NCI-H345 treated with DMSO at 0.1 percent for 48 hours (cell line): ENCODE data around the gene CNOT3.
"Not testable (repeated sequence)": the region's sequence is repeated elsewhere in the genome, so short reads cannot be mapped to it uniquely, and the experiment has no call there.

Experiments
- DNase-seq: peaks from one replicate; lab custom pipeline; 2025; ENCODE audit not compliant: unreplicated experiment; lab: John Stamatoyannopoulos, UW

CNOT3 gene

GRCh38 chr19:54137699-54138488, at the start of gene CNOT3:
Gene CNOT3, plus strand, starts transcription at chr19:54137762. Its CDS starts 5,217 bp downstream, at chr19:54142979.
- no peak for DNase-seq

GRCh38 chr19:54094426-54095000, 43.0 kb upstream of the CNOT3 start:
- DNase-seq: no peak

GRCh38 chr19:54095136-54095858, 42.3 kb upstream of the CNOT3 start:
- no peak for DNase-seq

GRCh38 chr19:54095859-54096616, 41.5 kb upstream of the CNOT3 start:
- DNase-seq: not testable (repeated sequence)

- no peak for DNase-seq
These were observed 40.9 kb upstream of the CNOT3 start for GRCh38 chr19:54096617-54097106.

GRCh38 chr19:54099190-54099902, 38.2 kb upstream of the CNOT3 start:
- DNase-seq: no peak

- not testable (repeated sequence) for DNase-seq
These were observed 37.7 kb upstream of the CNOT3 start for GRCh38 chr19:54099903-54100255.

GRCh38 chr19:54100561-54100960, 37.0 kb upstream of the CNOT3 start, which contains the start of gene OSCAR:
Gene OSCAR, minus strand, starts transcription at chr19:54100803. Its CDS starts 11 bp downstream, at chr19:54100792.
- DNase-seq: no peak

GRCh38 chr19:54102421-54103169, 35.0 kb upstream of the CNOT3 start, which contains the start of gene NDUFA3:
Gene NDUFA3, plus strand, starts transcription at chr19:54102855. Its CDS starts 24 bp downstream, at chr19:54102879.
- peak; percentile 81 for DNase-seq

GRCh38 chr19:54104998-54105715, 32.4 kb upstream of the CNOT3 start:
- DNase-seq: no peak

GRCh38 chr19:54105796-54106195, 31.8 kb upstream of the CNOT3 start:
- no peak for DNase-seq

- DNase-seq: no peak
These were observed 30.8 kb upstream of the CNOT3 start for GRCh38 chr19:54106716-54107115.

GRCh38 chr19:54107876-54108490, 29.6 kb upstream of the CNOT3 start:
- DNase-seq: no peak

GRCh38 chr19:54108496-54108895, 29.1 kb upstream of the CNOT3 start:
- DNase-seq: no peak

- DNase-seq: no peak
These were observed 27.9 kb upstream of the CNOT3 start for GRCh38 chr19:54109651-54110050.

GRCh38 chr19:54114340-54115108, 23.0 kb upstream of the CNOT3 start:
- no peak for DNase-seq
